Activated CD8-positive, alpha-beta memory T cell treated with anti-CD3 and anti-CD28 coated beads, Interleukin-2, amount 50 U/mL, for 4 hours (primary cell): ENCODE measurements around the gene GABRA4.

Source experiments
- DNase-seq: peaks from one replicate; pipeline ENCODE4 v3.0.0-alpha.2; 2020

GABRA4 gene

DNA sequence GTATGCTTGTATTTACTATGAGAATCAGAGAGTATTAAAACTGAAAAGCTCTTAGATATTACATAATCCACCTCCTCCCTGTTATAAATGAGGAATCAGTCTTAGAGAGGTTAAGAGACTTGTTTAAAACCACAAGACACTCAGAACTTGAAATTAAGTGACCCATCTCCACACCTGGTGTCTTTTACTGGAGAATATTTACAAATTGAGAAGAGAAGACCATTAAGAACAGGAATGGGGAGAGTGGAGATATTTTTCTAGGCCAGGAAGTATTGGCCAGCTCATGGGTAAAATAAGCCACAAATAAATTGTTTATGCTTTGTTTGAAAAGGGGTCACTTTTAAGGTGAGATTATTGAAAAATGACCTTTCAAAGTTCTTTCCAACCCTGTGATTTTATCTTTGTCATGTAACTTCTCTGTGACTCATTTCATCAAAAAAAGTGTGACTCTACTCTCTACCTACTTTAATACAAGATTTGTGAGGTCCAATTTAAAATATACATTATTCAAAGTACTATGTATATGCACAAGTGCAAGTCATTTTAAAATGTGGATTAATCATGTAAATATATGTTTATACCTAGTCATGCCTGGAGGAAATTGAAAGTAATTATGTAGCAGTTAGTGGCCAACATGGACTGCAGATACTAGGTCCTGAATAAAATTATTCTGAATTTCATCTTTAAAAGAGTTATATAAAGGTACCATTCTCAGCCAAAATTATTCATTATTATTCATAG, 68.4 kb downstream of the GABRA4 start:
- DNase-seq = no peak

DNA sequence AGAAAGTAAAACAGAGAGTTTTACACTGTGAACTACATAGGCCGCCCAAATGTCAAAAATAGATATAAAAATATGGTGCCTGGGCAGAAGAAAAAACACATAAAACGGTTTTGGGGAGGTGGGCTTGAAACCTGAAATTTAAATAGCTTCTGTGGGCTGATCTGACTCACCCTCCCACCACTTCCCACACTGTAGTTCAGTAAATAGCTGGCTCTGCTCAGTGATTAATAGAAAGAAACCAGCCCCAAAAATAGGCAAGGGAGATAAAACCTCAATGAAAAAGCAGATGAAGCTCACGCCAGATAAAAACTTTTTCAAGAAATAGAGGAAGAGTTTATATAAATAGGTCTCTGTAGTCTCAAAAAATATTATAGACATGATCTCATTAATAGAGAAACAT, 71.2 kb downstream of the GABRA4 start:
- DNase-seq = no peak

DNA sequence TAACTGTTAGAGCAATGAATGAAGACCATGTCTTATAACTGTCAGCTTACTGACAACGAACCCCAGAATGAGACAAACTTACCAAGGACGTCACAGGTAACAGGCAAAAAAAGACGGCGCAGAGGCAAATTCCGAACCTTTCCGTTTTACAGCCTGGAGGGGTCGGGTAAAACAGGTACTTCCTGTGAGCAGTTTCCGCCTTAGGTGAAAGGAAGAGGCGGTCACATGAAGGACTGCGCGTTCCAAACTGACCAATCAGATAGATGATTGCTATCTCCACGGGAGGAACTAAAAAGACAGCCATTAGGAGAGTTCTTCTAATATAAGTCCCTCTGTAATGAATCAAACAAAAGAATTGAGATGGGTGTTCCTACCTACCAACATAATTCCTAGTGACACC, 84.3 kb downstream of the GABRA4 start, which contains the start of gene COX7B2:
TSS of gene COX7B2 (minus strand) at position 168 of the 400 bp plus-strand sequence. CDS start 174,053 bp downstream, outside the sequence.
- DNase-seq = no peak

DNA sequence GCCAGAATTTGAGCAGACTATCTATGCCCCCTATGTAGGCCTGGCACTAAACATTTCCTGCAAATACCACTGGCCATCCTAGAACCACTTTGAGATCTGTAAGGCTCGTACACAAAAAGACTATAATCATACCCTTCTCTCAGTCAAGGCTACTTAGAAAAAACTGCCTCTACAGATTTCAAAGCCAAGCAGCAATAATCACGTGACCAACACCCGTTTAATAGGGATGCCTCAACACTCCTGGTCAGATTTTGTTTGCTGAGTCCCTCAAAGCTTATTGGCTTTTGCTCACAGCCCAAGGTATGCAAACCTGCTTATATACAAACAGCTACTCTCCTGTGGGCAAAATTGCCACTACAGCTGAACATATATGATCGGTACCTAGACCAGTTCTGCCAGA, 85.2 kb downstream of the GABRA4 start:
- no peak for DNase-seq

DNA sequence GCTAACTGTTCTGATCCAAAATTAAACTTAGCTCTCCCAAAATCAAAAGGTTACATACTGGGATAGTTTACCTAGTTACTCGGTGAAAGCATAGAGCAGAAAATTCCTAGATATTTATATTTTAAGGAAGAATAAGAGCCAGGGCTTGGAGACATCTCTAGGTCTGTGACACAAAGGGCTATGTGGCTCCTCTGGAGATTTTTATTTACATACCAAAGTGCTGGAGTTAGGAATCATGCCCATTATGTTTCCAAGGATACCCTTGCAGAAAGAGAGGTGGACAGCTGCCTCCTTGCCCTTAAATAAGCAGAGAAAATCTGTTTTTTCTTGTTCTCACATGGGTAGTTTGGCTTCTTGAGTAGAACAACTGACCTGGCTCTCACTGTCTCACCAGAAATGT, 93.3 kb downstream of the GABRA4 start:
- DNase-seq = no peak

DNA sequence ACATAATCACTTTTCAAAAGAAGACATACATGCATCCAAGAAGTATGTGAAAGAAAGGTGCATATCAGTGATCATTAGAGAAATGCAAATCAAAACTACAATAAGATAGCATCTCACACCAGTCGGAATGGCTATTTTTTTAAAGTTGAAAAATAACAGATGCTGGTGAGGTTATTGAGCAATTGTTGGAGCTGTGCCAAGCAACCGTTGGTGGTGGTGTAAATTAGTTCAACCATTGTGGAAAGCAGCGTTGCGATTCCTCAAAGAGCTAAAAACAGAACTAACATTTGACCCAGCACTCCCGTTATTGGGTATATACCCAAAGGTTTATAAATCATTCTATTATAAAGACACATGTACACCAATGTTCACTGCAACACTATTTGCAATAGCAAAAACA, 98.6 kb downstream of the GABRA4 start:
- no peak for DNase-seq

DNA sequence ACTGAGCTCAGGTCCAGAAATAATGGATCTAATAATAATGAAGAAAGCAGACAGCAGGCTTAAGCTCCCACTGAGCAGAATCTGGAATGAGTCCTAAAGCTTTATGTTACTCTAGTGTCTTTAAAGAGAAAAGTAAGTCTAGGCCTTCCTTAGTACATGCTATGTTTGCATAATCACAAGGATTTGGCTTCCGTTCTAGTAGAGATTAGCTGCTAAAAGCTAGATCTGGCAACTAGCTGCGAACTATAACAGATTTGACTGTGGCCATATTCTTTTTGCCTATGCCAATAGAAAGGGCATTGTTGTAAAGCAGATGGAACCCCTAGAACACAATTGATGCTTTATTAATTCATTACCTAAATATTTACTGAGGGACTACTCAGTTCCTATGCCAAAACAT, 103.3 kb downstream of the GABRA4 start:
- DNase-seq = no peak

DNA sequence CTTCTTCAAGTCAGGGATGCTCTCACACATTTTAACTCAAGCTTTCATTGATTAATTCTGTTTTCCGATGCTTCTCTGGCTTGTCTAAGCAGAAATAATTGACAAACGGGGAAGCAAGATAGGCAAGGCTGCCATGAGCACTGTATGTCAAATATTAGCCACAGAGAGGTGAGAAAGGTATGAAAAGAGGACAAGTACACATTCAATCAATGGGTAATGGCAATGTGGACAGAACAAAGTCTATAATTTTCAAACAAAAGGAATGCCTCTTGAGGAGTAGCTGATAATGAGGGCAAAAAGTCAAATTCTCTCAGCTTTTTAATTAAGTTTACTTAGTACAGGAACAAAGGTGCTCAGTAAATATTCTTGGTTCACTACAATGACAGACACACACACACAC, 104.0 kb downstream of the GABRA4 start:
- no peak for DNase-seq

DNA sequence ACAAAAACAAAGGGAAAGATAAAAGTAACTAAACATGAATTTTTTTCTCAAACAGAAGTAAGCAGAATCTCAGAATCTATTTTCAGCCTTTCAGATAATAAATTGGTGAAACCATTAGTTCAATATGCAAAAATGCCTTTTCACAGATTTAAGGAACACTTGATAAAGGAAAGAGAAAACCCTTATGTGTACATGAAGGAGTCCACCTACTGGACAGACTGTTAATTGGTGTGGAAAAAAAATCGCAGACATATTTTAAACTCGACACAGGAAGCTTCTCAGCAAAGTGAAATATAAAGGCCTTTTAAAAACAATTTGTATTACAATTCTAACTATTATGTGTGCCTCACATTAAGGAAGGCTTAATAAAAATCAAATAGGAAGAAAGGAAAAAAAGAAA, 106.7 kb downstream of the GABRA4 start:
- DNase-seq = no peak

DNA sequence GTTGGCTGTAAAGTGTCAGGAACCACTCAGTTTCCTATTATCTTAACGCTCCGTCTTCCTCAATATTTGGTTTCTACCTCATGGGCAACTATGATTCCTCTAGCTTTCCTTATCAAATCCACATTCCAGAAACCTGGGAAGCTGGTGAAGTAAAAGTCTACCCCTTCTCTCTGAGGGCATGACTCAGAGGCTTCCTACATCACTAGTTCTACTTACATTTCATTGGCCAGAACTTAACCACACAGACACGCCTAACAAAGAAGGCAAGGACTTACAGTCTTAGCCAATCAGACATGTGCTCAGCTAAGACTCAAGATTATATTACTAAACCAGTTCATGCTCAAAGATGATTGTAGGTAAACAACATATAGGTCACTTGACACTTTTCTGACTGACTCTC, 114.7 kb downstream of the GABRA4 start:
- no peak for DNase-seq

DNA sequence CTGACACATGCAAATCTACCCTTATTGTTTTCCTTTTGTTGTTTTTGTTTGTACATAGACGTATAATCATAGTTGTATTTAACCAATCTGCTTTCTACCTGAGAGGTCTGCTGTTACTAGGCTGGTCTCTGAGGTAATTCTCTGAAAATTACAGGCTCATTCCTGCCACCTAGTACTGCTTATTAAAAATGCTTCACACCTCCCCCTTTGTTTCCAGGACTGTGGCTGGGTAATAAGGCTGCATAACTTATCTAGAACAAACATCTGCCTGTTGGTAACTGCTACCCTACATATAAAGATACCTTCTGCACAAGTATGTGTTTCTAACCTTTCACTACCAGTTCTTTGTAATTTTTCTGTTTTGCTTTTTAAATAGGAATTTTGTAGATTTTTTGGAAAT, 118.6 kb downstream of the GABRA4 start:
- DNase-seq = no peak

DNA sequence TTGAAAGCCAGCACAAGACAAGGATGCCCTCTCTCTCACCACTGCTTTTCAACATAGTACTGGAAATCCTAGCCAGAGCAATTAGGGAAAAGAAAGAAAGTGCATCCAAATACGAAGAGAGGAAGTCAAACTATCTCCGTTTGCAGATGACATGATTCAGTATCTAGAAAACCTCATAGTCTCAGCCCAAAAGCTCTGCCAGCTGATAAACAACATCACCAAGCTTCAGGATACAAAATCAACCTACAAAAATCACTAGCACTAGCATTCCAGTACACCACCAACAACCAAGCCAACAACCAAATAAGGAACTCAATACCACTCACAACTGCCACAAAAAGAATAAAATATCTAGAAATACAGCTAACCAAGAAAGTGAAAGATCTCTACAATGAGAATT, 123.0 kb downstream of the GABRA4 start:
- no peak for DNase-seq
